GM19328 (cell line): ENCODE results near the gene P2RY11.

Experiments used
- ATAC-seq: cut with Tn5 transposase; IDR thresholded peaks from one replicate; pipeline ENCODE4 v1.9.1; 2021; ENCODE audit warnings: mild to moderate bottlenecking, moderate library complexity; ENCODE audit not compliant: unreplicated experiment

The P2RY11 gene

GRCh38 chr19:10138879-10139795 is 27.6 kb downstream of the P2RY11 start:
- no peak for ATAC-seq

- ATAC-seq = no peak
Measured at GRCh38 chr19:10139952-10140351, 28.5 kb downstream of the P2RY11 start.

- ATAC-seq = no peak
Measured at GRCh38 chr19:10141479-10141878, 30.0 kb downstream of the P2RY11 start.

- ATAC-seq = no peak
Measured at GRCh38 chr19:10141973-10142372, 30.5 kb downstream of the P2RY11 start.

GRCh38 chr19:10142701-10143375 is 31.3 kb downstream of the P2RY11 start:
- no peak for ATAC-seq

- ATAC-seq = no peak
Measured at GRCh38 chr19:10143681-10144080, 32.2 kb downstream of the P2RY11 start.

GRCh38 chr19:10144361-10144760 is 32.9 kb downstream of the P2RY11 start:
- no peak for ATAC-seq

GRCh38 chr19:10145031-10145430 is 33.5 kb downstream of the P2RY11 start:
- no peak for ATAC-seq

GRCh38 chr19:10146142-10146541 is 34.6 kb downstream of the P2RY11 start:
- ATAC-seq = no peak

- ATAC-seq = no peak
Measured at GRCh38 chr19:10149427-10149826, 37.9 kb downstream of the P2RY11 start.

GRCh38 chr19:10151521-10151920 is 40.0 kb downstream of the P2RY11 start:
- ATAC-seq = no peak

- ATAC-seq = no peak
Measured at GRCh38 chr19:10152100-10152499, 40.6 kb downstream of the P2RY11 start.

GRCh38 chr19:10155839-10156238 is 44.3 kb downstream of the P2RY11 start:
- ATAC-seq = no peak

GRCh38 chr19:10158071-10158470 is 46.6 kb downstream of the P2RY11 start:
- ATAC-seq = no peak

GRCh38 chr19:10158485-10158884 is 47.0 kb downstream of the P2RY11 start:
- no peak for ATAC-seq

GRCh38 chr19:10159610-10160009 is 48.1 kb downstream of the P2RY11 start:
- ATAC-seq = no peak

GRCh38 chr19:10163536-10163935 is 52.0 kb downstream of the P2RY11 start:
- no peak for ATAC-seq
